Nephron (organoid): Measurements from ENCODE around the gene ZSCAN12.
A peak's percentile ranks its signal among the peaks of the same experiment; 100 is the strongest.

Source experiments
- H3K27ac Mint-ChIP-seq, 3 experiments: 2 replicates each; pipeline ENCODE4 v1.8.0; 2020; ENCODE audit warnings: mixed read lengths in 3 of 3, mild to moderate bottlenecking in 2 of 3, moderate library complexity in 1 of 3
- H3K27me3 Mint-ChIP-seq: 2 replicates; pipeline ENCODE4 v1.8.0; 2021; ENCODE audit warnings: low read depth, mild to moderate bottlenecking, moderate library complexity, mixed read lengths
- H3K36me3 Mint-ChIP-seq: 2 replicates; pipeline ENCODE4 v1.8.0; 2020; ENCODE audit warnings: low read depth, mixed read lengths
- H3K4me1 Mint-ChIP-seq: 2 replicates; pipeline ENCODE4 v1.8.0; 2020; ENCODE audit warnings: mixed read lengths
- H3K4me3 Mint-ChIP-seq, 3 experiments: 2 replicates each; pipeline ENCODE4 v1.8.0; 2020; ENCODE audit warnings: mild to moderate bottlenecking in 3 of 3, mixed read lengths in 3 of 3, moderate library complexity in 2 of 3
- H3K9me3 Mint-ChIP-seq: 2 replicates; pipeline ENCODE4 v1.8.0; 2020; ENCODE audit warnings: mixed read lengths
- CTCF ChIP-seq, 3 experiments: fragments of 200-600 bp; sonication (generic); IDR thresholded peaks; one replicate each; pipeline ENCODE4 v1.5.0; 2021; ENCODE audit warnings: antibody characterized with exemption in 3 of 3; ENCODE audit not compliant: unreplicated experiment in 3 of 3

Gene ZSCAN12

GRCh38 chr6:28340310-28341095 is 59.0 kb downstream of the ZSCAN12 start:
- Mint-ChIP-seq H3K4me1 (no peaks in the 10 kb centered on the region), H3K27me3 (peaks cover 5% of the 10 kb centered on the region), H3K27ac (no peak overlapping the region), H3K36me3 (no peaks in the 10 kb centered on the region), H3K9me3 (no peaks in the 10 kb centered on the region), H3K4me3 (peak overlapping the region in 1 of 3 experiments; percentile 29)
- TF ChIP-seq CTCF (IDR thresholded peaks at IDR 0.05; ENCODE audit: unreplicated experiment in 3 of 3), result no peak

DNA sequence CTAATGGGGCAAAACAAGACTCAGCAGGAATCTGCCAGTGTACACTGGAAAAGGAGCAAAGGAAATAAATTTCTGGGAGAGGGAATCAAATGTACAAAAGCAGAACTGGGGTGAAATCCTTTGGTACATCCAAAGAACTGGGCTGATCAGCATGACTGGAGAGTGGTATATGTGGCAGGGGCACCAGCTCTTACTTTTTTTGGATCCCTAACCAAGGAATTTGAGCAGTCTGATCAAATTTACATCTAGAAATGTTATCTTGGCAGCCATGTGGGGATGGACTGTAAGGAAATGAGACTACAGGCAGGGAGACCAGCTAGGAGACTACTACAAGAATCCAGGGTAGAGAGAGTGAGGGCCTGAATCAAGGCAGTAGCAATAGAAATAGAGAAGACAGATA is 62.4 kb downstream of the ZSCAN12 start:
- no peak for TF ChIP-seq CTCF (IDR thresholded peaks at IDR 0.05; ENCODE audit: unreplicated experiment in 3 of 3)
- Mint-ChIP-seq H3K9me3 (no peaks in the 10 kb centered on the region), H3K4me1 (no peaks in the 10 kb centered on the region), H3K27ac (no peak overlapping the region), H3K36me3 (peaks cover 1% of the 10 kb centered on the region), H3K27me3 (no peaks in the 10 kb centered on the region), H3K4me3 (no peak overlapping the region)

GRCh38 chr6:28336284-28337120 is 63.0 kb downstream of the ZSCAN12 start:
- TF ChIP-seq CTCF (IDR thresholded peaks at IDR 0.05; ENCODE audit: unreplicated experiment in 3 of 3), result no peak
- H3K9me3 Mint-ChIP-seq, result no peaks in the 10 kb centered on the region
- no peak overlapping the region for H3K4me3 Mint-ChIP-seq
- H3K4me1 Mint-ChIP-seq, result no peaks in the 10 kb centered on the region
- H3K27ac Mint-ChIP-seq, result no peak overlapping the region
- no peaks in the 10 kb centered on the region for H3K27me3 Mint-ChIP-seq
- peaks cover 4% of the 10 kb centered on the region for H3K36me3 Mint-ChIP-seq

DNA sequence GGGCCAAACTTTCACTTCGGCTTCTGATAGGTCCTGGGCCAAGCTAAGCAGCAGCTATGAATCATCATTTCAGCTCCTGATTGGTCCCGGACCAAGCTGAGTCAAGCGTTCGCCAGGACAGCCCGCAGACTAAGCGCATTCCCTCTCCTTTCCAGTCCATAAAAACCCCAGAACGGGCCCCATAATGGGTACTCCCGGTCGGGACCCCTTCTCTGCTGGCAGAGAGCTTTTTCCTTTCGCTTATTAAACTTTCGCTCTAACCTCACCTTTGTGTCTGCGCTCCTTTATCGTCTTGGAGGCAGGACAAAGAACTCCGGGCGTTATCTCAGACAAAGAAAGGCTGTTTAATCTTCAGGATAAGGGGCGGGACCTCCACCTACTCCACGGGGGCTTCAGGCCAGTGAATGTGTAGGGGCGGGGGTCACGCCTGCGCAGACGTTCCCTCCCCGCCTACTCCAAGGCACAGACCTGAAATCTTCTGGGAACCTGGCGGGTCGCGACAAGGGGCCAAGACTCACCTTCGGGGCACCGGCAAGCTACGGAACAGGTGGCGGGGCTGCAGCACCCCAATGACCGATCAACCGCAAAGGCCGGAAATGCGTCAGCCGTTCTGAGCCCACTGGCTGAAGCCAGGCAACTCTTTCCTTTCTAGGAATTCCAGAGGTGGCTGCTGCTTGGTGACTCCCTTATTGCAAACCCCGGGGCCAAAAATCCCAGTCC is 63.8 kb downstream of the ZSCAN12 start, which contains the start of gene ZSCAN31:
Gene ZSCAN31 (minus strand): TSS at position 585 of the 720 bp plus-strand sequence. CDS start 6,465 bp downstream, outside the sequence.
- no peaks in the 10 kb centered on the region for H3K27me3 Mint-ChIP-seq
- H3K27ac Mint-ChIP-seq, result no peak within 1 kb of the TSS
- no peak for TF ChIP-seq CTCF (IDR thresholded peaks at IDR 0.05; ENCODE audit: unreplicated experiment in 3 of 3)
- no peaks in the 10 kb centered on the region for H3K4me1 Mint-ChIP-seq
- H3K4me3 Mint-ChIP-seq, result no peak within 1 kb of the TSS
- no peaks in the 10 kb centered on the region for H3K9me3 Mint-ChIP-seq
- H3K36me3 Mint-ChIP-seq, result peaks cover 4% of the 10 kb centered on the region

- Mint-ChIP-seq H3K36me3 (peaks cover 4% of the 10 kb centered on the region), H3K4me1 (no peaks in the 10 kb centered on the region), H3K27ac (no peak overlapping the region), H3K27me3 (no peaks in the 10 kb centered on the region), H3K9me3 (no peaks in the 10 kb centered on the region), H3K4me3 (no peak overlapping the region)
- no peak for TF ChIP-seq CTCF (IDR thresholded peaks at IDR 0.05; ENCODE audit: unreplicated experiment in 3 of 3)
Observed at GRCh38 chr6:28335040-28335563, 64.4 kb downstream of the ZSCAN12 start.
